Activated CD4-positive, alpha-beta T cell treated with anti-CD3 and anti-CD28 coated beads, Interleukin-10, Interleukin-2, amounts not matched to agents 100 ng/mL and 50 ng/mL, durations not matched to agents 16 hours and 8 hours (primary cell): ENCODE results near the gene CALCR.
A peak's percentile ranks its signal among the peaks of the same experiment; 100 is the strongest.
"Not testable (repeated sequence)": the region's sequence is repeated elsewhere in the genome, so short reads cannot be mapped to it uniquely, and the experiment has no call there.

Source experiments
- DNase-seq: peaks from one replicate; pipeline ENCODE4 v3.0.0-alpha.2; 2020

The CALCR gene

GRCh38 chr7:93559639-93560491 is 14.7 kb downstream of the CALCR start:
- DNase-seq: no peak

DNA sequence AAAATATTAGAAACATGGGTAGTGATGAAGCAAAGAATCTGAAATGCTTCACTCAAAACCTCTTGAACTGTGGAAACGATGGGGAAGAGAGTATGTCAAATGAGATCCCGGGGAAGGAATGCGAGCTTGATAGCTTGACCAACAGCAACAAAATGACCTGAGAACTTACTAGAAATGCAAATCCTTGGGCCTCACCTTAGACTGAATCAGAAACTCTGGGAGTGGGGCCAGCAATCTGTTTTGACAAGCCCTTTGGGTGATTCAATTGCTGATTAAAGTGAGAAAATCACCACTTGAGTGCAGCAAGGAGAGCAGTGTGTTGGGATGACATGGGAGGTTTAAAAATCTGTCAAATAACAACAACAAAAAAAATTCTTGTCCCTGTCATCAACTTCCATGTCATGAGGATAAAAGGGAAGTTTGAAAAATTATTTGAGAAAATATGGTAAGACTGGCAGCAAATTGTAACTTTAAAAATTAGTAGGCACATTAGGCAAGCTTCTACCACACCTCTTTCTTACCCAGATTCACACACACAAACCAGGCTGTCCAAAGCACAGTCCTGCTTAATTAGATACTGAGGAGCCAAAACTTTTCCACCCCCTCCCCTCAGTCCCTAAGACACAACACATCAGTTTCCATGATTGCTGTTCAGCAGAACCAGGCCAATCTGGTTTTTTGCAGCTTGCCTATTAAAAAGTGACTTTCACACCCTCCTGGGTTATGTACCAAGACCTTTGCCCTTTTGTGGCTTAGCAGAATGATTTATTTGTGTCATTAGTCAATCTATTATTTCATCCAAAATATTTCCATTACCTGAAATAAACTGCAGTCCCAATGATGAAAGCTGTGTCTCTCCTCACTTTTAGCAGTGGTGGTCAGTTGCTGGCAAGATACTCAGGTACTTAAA is 15.6 kb downstream of the CALCR start:
- no peak for DNase-seq

GRCh38 chr7:93551931-93552330 is 22.6 kb downstream of the CALCR start:
- no peak for DNase-seq

GRCh38 chr7:93551063-93551895 is 23.2 kb downstream of the CALCR start:
- DNase-seq: peak; percentile 26

GRCh38 chr7:93547716-93548115 is 26.8 kb downstream of the CALCR start:
- no peak for DNase-seq

DNA sequence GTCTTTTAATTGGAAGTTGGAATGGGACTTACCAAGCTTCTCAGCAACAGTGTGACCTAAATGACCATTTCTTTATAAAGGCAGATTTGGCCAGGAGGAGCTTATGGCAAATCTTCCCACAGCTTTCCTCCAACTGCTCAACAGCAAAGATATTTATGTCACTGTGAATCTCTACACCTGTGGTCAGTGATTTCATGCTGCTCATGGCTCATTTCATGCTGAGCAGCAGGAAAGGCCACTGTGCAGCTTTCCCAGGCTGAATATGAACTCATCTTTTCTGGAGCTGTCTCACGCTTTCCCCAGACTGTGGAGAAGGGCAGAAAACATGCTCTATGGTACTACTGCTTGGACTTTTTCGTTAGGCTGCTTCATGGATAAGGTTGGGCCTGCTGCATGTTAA is 29.8 kb downstream of the CALCR start:
- no peak for DNase-seq

- DNase-seq: no peak
Observed at GRCh38 chr7:93538061-93538460, 36.5 kb downstream of the CALCR start.

DNA sequence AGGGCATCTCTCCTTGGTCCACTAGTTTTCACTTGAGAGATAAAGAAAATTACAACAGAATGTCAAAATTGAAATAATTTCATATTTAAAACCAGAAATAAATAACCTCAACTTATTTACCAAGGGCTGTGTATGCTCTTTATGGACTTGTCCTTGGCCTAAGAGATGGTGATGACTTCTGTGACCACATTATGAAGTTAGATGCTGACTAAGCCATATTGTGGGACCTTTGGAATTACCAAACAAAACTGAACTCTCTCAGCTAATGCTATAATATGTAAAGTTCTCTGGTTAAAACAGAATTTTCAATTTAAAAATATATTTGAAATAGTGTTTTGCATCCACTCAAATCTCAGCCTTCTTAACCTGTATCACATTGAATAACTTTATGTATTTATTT is 38.9 kb downstream of the CALCR start:
- DNase-seq: no peak

GRCh38 chr7:93530701-93531100 is 43.8 kb downstream of the CALCR start:
- no peak for DNase-seq

- DNase-seq: no peak
Observed at GRCh38 chr7:93516834-93517233, 57.7 kb downstream of the CALCR start.

GRCh38 chr7:93515144-93515543 is 59.4 kb downstream of the CALCR start:
- DNase-seq: no peak

DNA sequence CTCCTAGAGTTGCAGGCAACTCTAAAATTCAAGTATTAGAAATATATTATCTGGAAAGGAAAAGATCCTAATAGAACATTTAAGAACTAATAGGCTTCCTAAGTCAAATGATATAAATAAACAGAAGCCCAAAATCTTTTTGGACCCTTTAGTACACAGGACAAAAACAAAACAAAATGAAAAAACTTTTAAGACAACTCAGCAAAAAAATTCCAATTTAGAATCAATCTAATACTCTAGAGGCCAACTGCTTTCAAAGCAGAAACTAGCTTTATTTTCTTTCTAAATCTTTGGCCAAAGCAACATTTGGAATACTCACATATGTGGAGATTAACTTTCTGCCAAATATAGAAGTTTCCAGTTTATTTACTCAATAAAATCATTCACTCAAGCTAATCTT is 65.2 kb downstream of the CALCR start:
- no peak for DNase-seq

DNA sequence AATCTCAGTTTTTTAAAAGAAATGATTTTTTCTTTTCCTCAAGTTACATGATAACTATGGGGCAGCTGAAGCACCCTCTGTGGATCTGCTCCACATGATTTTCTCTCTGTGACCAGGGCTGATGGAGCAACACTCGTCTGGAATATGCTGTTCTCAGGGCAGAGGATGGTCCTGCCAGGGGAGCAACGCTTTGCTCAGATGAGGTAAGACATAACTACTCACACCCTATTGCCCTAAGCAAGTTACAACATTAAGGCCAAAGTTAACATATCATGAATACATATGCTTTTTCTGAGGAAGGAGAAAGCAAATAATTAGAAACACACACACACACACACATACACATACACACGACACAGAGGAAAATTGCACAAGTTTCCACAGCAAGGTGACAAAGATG is 71.4 kb downstream of the CALCR start:
- no peak for DNase-seq

GRCh38 chr7:93491860-93492259 is 82.7 kb downstream of the CALCR start:
- not testable (repeated sequence) for DNase-seq

DNA sequence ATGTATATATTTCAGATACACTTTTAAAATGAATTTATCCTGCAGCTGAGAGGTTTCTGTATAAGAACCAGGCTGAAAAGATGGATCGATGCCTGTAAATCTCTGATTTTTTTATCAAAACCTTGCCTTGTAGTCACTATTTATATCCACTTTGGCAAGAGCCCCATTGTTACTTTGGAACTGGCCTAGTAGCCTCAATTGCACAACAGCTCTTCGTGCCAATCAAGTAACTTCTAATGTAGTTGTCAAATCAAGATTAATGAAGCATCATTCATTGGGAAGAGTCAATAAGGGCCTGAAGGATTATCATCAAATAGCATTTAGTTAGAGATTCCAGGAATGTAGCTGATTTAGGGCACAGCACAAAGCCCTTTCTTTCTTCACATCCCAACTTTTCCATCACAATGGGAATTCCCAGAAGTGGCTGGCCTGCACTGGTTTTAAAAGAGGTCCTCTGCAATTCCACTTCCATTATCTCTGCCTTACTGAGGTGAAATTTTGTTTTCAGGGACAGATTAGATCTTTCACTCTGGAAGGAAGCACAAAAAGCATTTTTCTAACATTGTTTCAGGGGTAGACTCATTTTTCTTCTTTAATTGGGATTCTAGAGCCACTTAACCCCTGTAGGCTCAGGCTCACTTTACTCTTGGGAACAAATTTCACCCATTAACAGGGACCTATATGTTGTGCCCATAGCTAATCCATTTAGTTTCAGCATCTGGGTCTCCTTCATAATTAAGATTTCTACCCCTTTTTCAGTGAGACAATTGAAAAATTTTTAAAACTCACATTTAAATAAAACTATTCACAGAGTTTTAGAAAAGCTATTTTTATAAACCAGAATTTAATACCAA is 97.8 kb downstream of the CALCR start:
- no peak for DNase-seq

- no peak for DNase-seq
Observed at GRCh38 chr7:93475811-93476210, 98.7 kb downstream of the CALCR start.

DNA sequence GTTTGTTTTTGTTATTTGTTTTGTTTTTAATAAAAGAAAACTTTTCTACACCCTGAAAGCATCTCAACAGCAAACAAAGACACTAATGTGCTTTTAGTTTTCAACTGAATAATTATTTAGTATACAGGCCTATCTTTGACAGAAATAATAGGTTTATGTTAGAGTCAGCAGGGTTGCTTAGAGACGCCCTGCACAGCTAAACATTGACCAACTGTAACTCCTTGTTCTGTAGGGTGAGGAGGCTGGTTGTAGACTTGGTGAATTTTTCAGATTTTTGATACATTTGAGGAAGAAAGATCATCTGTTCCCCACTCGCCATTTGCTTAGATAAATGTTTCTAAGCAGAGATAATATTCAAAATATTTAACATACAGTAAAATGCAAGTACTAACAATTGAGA is 103.1 kb downstream of the CALCR start:
- no peak for DNase-seq

DNA sequence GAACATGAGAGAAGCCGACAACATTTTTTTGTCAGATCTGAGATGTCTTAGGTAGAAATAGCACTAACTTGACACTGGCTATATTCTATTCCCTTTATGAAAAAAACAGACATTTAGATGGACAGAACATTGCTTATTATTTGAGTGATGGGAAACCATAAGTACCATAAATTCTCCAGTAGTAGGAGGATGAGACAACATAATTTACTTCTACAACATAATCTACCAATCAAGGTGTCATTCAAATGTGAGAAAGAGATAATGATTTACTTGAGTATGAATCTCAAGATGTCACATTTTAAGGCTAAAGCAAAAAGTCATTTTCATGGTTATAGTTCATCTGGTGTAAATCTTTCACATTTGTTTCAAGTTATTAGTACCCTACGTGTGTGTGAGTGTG is 110.8 kb downstream of the CALCR start:
- DNase-seq: no peak

- no peak for DNase-seq
Observed at GRCh38 chr7:93461350-93461749, 113.2 kb downstream of the CALCR start.

GRCh38 chr7:93453262-93453661 is 121.3 kb downstream of the CALCR start:
- no peak for DNase-seq

- no peak for DNase-seq
Observed at GRCh38 chr7:93448176-93448575, 126.3 kb downstream of the CALCR start.

DNA sequence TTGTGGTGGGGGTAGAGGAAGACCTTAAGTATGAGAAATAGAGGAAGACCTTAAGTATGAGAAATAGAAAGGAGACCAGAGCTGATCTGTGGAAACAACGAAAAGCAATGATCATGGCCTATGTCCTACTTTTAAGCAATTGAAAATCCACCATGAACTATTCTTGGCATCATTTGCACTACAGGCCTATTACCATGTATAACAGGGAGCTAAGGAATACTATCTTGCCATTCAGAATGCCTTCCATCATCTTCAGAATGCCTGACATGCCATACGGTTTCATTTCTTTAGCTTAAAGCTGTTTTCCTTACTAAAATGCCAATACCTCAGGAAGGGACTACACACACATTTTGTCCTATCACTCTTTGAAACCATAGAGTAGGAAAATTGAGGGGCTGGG is 127.0 kb downstream of the CALCR start:
- DNase-seq: no peak
